ENCODE data around the gene RGS3. TPM values are rescaled to one million over a fixed set of nuclear protein-coding genes. Genes with fewer than 3 reads are reported as not detected.

Gene RGS3
- total RNA-seq, 1 donor from 2014 or later: 158 TPM

GRCh38 chr9:113588936-113589335, 125.4 kb downstream of the RGS3 start:
- TF ChIP-seq, protein P1, sequence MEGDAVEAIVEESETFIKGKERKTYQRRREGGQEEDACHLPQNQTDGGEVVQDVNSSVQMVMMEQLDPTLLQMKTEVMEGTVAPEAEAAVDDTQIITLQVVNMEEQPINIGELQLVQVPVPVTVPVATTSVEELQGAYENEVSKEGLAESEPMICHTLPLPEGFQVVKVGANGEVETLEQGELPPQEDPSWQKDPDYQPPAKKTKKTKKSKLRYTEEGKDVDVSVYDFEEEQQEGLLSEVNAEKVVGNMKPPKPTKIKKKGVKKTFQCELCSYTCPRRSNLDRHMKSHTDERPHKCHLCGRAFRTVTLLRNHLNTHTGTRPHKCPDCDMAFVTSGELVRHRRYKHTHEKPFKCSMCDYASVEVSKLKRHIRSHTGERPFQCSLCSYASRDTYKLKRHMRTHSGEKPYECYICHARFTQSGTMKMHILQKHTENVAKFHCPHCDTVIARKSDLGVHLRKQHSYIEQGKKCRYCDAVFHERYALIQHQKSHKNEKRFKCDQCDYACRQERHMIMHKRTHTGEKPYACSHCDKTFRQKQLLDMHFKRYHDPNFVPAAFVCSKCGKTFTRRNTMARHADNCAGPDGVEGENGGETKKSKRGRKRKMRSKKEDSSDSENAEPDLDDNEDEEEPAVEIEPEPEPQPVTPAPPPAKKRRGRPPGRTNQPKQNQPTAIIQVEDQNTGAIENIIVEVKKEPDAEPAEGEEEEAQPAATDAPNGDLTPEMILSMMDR (IDR thresholded peaks at IDR 0.05; ENCODE audit: insufficient read depth, low read length, poor library complexity, severe bottlenecking): no peak
- no peak for DNase-seq (ENCODE audit: low read depth)
- no peaks in the 10 kb centered on the region for H3K27me3 ChIP-seq (ENCODE audit: control insufficient read depth, insufficient read depth, low read length)
- H3K4me3 ChIP-seq (ENCODE audit: low read depth, low read length): no peak overlapping the region
- peaks cover 1% of the 10 kb centered on the region for H3K36me3 ChIP-seq (ENCODE audit: control insufficient read depth, insufficient read depth, low read length)

DNA sequence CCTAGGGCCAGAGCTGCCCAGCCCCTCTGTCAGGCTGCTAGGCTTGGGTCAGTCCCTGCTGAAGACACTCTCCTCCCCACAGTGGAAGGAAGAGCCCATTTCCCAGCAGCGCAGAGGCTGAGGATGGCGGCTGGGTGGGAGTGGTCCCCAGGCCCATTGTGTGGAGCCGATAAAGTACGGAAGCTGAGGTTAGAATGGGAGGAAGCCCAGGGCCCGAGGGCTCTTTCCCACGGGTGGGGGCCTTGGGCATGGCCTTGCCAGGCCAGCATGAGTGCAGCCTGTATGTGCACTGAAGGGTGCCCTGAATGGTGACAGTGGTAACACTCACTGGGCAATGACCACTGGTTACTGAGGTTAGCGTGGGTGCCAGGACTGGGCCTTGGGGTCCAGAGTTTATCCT, 125.9 kb downstream of the RGS3 start:
- DNase-seq (ENCODE audit: low read depth): no peak
- Histone ChIP-seq H3K27me3 (ENCODE audit: control insufficient read depth, insufficient read depth, low read length) (no peaks in the 10 kb centered on the region), H3K4me3 (ENCODE audit: low read depth, low read length) (no peak overlapping the region), H3K36me3 (ENCODE audit: control insufficient read depth, insufficient read depth, low read length) (peaks cover 1% of the 10 kb centered on the region)
- TF ChIP-seq, protein P1 (IDR thresholded peaks at IDR 0.05; ENCODE audit: insufficient read depth, low read length, poor library complexity, severe bottlenecking): no peak

- no peaks in the 10 kb centered on the region for H3K27me3 ChIP-seq (ENCODE audit: control insufficient read depth, insufficient read depth, low read length)
- H3K36me3 ChIP-seq (ENCODE audit: control insufficient read depth, insufficient read depth, low read length): no peaks in the 10 kb centered on the region
- TF ChIP-seq, protein P1 (IDR thresholded peaks at IDR 0.05; ENCODE audit: insufficient read depth, low read length, poor library complexity, severe bottlenecking): peak; percentile 54
- DNase-seq (ENCODE audit: low read depth): no peak
- H3K4me3 ChIP-seq (ENCODE audit: low read depth, low read length): no peak overlapping the region
Observed at GRCh38 chr9:113589890-113590289, 126.4 kb downstream of the RGS3 start.

DNA sequence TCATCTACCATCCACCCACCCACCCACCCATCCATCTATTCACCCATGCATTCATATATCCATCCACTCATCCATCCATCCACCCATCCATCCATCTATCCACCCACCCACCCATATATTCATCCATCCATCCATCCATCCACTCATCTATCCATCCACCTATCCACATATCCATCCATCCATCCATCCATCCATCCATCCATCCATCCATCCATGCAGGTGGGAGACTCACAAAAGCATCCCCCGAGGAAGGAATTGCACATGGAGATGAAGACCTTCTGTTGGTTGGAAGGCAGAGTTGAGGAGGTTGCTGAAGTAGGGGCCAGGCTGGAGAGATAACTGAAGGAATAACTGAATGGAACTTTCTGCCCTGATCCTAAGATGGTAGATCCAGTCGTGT, 126.9 kb downstream of the RGS3 start:
- Histone ChIP-seq H3K27me3 (ENCODE audit: control insufficient read depth, insufficient read depth, low read length) (no peaks in the 10 kb centered on the region), H3K4me3 (ENCODE audit: low read depth, low read length) (no peak overlapping the region), H3K36me3 (ENCODE audit: control insufficient read depth, insufficient read depth, low read length) (no peaks in the 10 kb centered on the region)
- TF ChIP-seq, protein P1 (IDR thresholded peaks at IDR 0.05; ENCODE audit: insufficient read depth, low read length, poor library complexity, severe bottlenecking): no peak
- no peak for DNase-seq (ENCODE audit: low read depth)

GRCh38 chr9:113590991-113591898, 127.7 kb downstream of the RGS3 start:
- Histone ChIP-seq H3K36me3 (ENCODE audit: control insufficient read depth, insufficient read depth, low read length) (peaks cover 2% of the 10 kb centered on the region), H3K27me3 (ENCODE audit: control insufficient read depth, insufficient read depth, low read length) (no peaks in the 10 kb centered on the region), H3K4me3 (ENCODE audit: low read depth, low read length) (no peak overlapping the region)
- TF ChIP-seq, protein P1 (IDR thresholded peaks at IDR 0.05; ENCODE audit: insufficient read depth, low read length, poor library complexity, severe bottlenecking): peak; percentile 93
- DNase-seq (ENCODE audit: low read depth): no peak

All from kidney epithelial cell (primary cell).